ENCODE measurements around the gene MTX1. TPM values are rescaled to one million over a fixed set of nuclear protein-coding genes. Genes with fewer than 3 reads are reported as not detected.

The MTX1 gene
- total and polyA plus RNA-seq, 9 of the 15 experiments (the other 6 are each of a cell fraction or from before 2014, with no cell fraction given), result 29.1 to 98.4 (median 66.9) TPM

- TF ChIP-seq TCF7 (IDR thresholded peaks at IDR 0.05; ENCODE audit: borderline replicate concordance) (0 out of 2 replicates have a peak, but pooled peaks have one; percentile 43), ZNF512 (tag; IDR thresholded peaks at IDR 0.05) (no peak), HDAC6 (IDR thresholded peaks at IDR 0.05; ENCODE audit: low read depth, low read length) (no peak), ZNF76 (CRISPR knock-in tag; IDR thresholded peaks at IDR 0.05; ENCODE audit: borderline replicate concordance) (no peak), ZBTB49 (CRISPR knock-in tag; IDR thresholded peaks at IDR 0.05; ENCODE audit: borderline replicate concordance) (no peak), RNF219 (CRISPR knock-in tag; IDR thresholded peaks at IDR 0.05) (no peak), ZHX1 (conservative IDR thresholded peaks at IDR 0.05; ENCODE audit: low read length) (no peak), CTBP1 (IDR thresholded peaks at IDR 0.05; ENCODE audit: borderline replicate concordance) (no peak), ZNF121 (CRISPR knock-in tag; conservative IDR thresholded peaks at IDR 0.05) (peak; percentile 48; the same call in 1 of the 2 replicates), ZNF239 (CRISPR knock-in tag; IDR thresholded peaks at IDR 0.05) (no peak), CEBPG (CRISPR knock-in tag; IDR thresholded peaks at IDR 0.05) (no peak), CEBPG (tag; conservative IDR thresholded peaks at IDR 0.05 in 1 of 2, IDR thresholded peaks at IDR 0.05 in 1 of 2) (no peak), BCLAF1 (IDR thresholded peaks at IDR 0.05; ENCODE audit: borderline replicate concordance in 1 of 2, control insufficient read depth in 1 of 2, low read depth in 2 of 2, low read length in 1 of 2) (no peak), ZNF589 (CRISPR knock-in tag; IDR thresholded peaks at IDR 0.05; ENCODE audit: low read depth) (no peak), FOXM1 (IDR thresholded peaks at IDR 0.05; ENCODE audit: low read depth) (0 out of 2 replicates have a peak, but pooled peaks have one; percentile 8), FOXM1 (CRISPR knock-in tag; IDR thresholded peaks at IDR 0.05; ENCODE audit: low read depth) (no peak)
These were observed 33.4 kb downstream of the MTX1 start (continued) for GRCh38 chr1:155241841-155242264.

Data from K562 (cell line).